NCI-H510A treated with DMSO at 0.1 percent for 48 hours (cell line): ENCODE measurements around the gene HLA-G.
"Not testable (repeated sequence)": the region's sequence is repeated elsewhere in the genome, so short reads cannot be mapped to it uniquely, and the experiment has no call there.

Experiments
- DNase-seq: peaks from one replicate; lab custom pipeline; 2025; lab: John Stamatoyannopoulos, UW

Gene HLA-G

DNA sequence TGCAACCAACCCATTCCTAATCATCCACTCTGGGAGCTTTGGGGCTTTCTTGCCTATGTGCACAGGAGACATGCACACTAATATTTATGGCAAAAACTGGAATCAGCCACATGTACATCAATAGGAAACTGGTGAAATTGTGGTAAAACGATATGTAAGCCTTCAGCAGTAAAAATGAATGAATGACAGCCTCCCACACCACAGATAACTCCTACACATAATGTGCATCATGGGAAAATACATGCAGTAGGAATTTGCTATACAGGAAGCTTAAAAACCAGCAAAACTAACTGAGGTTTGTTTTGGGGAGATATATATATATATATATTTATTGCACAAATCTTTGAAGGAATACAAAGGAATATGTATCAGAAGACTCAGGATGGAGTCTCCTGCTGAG is 47.6 kb downstream of the HLA-G start:
- DNase-seq, result no peak

DNA sequence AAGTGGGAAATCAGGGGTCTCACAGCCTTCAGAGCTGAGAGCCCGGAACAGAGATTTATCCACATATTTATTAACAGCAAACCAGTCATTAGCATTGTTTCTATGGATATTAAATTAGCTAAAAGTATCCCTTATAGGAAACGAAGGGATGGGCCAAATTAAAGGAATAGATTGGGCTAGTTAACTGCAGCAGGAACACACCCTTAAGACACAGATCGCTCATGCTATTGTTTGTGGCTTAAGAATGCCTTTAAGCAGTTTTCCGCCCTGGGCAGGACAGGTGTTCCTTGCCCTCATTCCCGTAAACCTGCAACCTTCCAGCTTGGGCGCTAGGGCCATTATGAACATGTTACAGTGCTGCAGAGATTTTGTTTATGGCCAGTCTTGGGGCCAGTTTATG is 48.1 kb downstream of the HLA-G start:
- not testable (repeated sequence) for DNase-seq
